GM21381 (cell line): ENCODE measurements around the gene PML.
"Not testable (repeated sequence)": the region's sequence is repeated elsewhere in the genome, so short reads cannot be mapped to it uniquely, and the experiment has no call there.

ENCODE experiments used
- ATAC-seq: cut with Tn5 transposase; IDR thresholded peaks from one replicate; pipeline ENCODE4 v1.9.1; 2021; ENCODE audit warnings: mild to moderate bottlenecking, moderate library complexity; ENCODE audit not compliant: unreplicated experiment

The PML gene

GRCh38 chr15:74053941-74054529, 59.5 kb downstream of the PML start:
- no peak for ATAC-seq

DNA sequence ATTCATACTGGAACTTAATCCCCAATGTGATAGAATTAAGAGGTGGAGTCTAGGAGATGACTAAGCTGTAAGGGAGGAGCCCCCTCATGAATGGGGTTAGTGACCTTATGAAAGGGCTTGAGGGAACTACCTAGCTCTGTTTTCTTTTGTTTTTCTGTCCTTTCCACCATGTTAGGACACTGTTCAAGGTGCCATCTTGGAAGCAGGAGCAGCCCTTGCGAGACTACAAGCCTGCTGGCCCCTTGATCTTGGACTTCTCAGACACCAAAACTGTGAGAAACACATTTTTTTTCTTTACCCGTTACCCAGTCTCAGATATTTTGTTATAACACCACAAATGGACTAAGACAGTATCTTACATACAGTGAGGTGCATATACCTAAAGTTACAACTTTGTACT, 61.3 kb downstream of the PML start:
- ATAC-seq: no peak

GRCh38 chr15:74056330-74056729, 61.8 kb downstream of the PML start:
- ATAC-seq: not testable (repeated sequence)

DNA sequence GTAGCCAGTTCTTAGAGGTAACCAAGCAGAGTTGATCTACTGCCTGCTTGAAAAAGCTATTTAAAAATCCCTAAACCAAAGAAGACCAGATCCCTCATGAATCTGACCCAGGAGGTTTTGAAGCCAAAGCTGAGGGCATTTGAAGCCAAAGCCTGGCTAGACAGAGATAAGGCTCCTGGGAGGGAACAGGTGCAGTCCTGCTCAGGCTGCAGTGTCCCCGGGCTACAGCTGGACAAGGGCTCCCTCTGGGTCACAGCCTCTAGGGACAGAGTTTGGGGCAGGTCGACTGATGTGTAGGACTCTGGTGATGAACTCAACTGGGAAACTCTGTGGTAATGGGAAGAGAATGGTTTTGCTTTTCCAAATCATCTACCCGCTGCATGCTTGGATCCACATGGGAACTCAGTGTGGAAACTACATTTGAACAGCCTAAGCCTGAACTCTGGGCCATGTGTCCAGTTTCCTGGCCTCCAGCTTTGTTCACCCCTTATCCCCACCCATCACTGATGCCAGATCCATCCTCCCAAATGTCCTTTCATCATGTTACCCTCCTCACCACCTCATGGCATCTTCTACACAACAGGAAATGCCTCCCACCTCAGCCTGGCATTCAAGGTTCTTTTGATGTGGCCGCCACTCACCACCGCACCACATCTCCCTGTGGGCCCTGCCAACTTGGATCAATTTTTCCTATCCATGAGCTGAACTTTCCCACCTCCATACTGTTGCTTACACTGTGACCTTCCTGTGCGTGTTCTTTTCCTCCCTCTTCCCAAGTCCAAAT, 64.7 kb downstream of the PML start:
- ATAC-seq: not testable (repeated sequence)

GRCh38 chr15:74060251-74060650, 65.7 kb downstream of the PML start:
- ATAC-seq: no peak

DNA sequence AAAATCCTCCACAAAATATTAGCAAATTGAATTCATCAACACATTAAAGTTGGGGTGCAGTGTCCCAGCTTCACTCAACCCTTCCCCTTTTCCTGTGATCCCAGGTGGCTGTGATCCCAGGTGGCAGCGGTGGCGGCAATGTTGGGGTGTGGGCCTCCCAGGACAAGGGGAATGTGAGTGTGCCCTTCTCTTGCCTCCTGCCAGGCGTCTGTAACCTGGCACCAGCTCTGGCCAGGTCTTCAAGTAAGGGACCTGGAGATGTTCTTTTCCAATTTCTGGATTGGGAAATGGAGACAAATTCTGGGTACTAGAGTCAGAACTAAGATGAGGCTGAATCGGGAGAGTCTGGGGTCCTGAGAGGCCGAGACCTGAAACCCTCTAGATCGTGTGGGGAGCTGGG, 67.7 kb downstream of the PML start:
- no peak for ATAC-seq

DNA sequence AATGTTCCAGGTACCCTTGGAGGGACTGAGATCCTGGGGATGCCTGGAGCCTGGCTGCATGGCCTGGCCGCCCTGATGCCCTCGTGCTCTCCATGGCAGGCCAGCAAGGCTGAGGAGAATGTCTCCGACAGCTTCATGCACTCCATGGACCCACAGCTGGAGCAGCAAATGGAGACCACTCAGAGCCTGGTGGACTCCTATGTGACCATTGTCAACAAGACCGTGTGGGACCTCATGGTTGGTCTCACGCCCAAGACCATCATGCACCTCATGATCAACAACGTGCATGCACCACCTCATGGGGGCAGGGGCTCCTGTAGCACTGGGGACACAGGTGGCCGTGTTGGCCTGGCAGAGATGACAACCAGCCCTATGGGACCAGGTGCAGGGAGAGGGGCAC, 68.2 kb downstream of the PML start:
- ATAC-seq: no peak

DNA sequence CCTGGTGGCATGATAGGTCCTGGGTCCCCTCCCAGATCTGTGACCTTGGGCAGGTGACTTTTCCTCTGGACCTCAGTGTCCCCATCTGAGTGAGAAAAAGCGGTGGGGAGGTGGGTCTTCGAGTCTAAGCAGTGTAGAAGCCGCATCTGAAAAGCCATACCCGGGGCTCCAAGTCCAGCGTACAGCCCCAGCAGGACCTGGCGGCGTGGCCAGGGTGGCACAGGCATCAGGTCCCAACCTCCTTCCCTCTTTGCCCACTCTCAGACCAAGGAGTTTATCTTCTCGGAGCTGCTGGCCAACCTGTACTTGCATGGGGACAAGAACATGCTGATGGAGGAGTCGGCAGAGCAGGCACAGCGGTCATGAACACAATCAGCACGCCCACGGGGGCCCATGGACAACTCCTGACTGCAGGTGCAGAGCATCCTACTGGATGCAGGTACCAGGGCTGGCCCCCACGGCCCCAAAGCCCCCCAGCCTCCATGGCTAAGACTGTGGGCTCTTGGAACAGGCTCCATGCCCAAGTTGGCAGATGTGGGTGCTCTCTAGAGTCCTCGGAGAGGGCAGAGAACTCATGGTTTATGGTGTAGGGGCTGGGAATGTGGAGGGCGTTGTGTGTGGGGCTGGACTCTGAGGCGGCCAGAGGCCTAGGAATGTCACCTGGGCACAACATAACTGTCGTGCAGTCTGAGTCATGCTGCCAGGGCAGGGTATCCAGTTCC, 69.1 kb downstream of the PML start:
- not testable (repeated sequence) for ATAC-seq

GRCh38 chr15:74064183-74064582, 69.7 kb downstream of the PML start:
- not testable (repeated sequence) for ATAC-seq

DNA sequence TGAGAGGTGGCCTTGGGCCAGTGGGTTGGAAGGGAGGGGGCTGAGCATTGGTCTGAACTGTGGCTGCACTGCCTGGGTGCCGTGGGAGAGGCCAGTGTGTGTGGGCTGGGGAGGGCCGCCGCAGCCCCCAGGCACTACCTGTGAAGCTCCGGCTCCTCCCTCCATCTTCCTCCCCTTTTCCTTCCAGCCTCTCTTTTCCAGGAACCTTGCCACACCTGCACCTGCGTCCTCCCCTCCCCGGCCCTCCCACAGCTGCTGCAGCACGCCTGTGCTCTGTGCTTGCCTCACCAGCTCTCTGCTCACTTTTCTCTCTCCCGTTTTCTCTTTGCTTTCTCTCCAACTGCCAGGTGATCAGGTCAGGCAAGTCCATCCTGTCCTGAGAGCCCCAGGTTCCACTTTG, 70.3 kb downstream of the PML start:
- not testable (repeated sequence) for ATAC-seq

DNA sequence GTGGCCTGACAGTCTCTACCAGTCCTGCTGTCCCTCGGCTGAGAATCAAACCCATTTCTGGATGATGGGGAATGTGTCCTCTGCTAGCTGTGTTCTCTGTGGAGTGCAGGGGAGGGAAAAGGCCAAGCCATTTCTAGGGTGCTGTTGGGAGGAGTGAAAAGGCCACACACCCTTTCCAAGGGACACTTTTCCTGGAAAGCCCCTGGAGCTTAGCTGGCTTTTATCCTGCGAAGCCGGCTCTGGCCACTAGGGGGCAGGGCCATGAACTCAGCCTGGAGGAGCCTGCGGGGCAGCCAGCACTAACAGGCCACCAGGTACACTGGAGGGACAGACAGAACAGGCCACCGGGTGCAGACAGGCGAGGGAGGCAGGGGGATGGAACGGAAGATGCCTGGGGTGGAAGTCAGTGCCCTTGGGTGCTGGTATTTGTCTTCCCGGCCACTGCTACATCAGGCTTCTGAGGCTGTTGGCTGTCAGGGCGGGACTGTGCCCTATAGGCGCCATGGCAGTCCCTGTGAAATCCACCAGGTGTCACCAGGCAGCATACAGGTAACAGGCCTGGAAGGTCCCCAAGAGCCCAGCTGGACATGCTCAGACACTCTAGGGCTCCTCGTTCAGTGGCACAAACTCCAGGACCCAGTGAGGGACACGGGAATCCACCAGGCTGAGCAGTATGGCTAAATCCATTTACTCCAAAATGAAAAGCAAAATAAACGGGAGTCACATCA, 71.3 kb downstream of the PML start:
- peak; percentile 65 for ATAC-seq

- not testable (repeated sequence) for ATAC-seq
Measured at GRCh38 chr15:74071645-74072044, 77.1 kb downstream of the PML start.

GRCh38 chr15:74072132-74072531, 77.6 kb downstream of the PML start:
- not testable (repeated sequence) for ATAC-seq

GRCh38 chr15:74072614-74073337, 78.3 kb downstream of the PML start:
- ATAC-seq: not testable (repeated sequence)

DNA sequence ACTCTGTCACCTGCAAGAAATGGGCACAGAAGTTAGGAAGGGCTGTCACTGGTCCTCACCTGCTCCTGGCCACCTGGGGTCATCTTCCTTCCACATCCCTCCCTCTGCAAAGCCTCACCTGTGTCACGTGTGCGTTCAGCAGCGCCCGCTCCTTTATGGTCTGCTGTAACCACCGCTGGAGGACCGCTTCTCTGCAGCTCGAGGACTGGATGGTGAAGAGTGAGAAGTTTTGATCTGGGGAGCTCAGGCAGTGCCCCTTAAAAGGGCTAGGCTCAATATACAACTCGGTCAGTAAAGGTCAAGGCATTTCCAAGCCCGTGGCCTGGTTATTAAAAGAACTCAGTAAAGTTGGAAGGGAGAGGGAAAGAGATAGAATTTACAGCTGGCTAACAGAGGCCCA, 81.3 kb downstream of the PML start:
- not testable (repeated sequence) for ATAC-seq

GRCh38 chr15:74082450-74082849, 87.9 kb downstream of the PML start, which contains the start of gene GOLGA6A:
Gene GOLGA6A (minus strand): TSS chr15:74082550. CDS start chr15:74082509, 41 bp downstream.
- ATAC-seq: not testable (repeated sequence)

- not testable (repeated sequence) for ATAC-seq
Measured at GRCh38 chr15:74094567-74094966, 100.1 kb downstream of the PML start.

DNA sequence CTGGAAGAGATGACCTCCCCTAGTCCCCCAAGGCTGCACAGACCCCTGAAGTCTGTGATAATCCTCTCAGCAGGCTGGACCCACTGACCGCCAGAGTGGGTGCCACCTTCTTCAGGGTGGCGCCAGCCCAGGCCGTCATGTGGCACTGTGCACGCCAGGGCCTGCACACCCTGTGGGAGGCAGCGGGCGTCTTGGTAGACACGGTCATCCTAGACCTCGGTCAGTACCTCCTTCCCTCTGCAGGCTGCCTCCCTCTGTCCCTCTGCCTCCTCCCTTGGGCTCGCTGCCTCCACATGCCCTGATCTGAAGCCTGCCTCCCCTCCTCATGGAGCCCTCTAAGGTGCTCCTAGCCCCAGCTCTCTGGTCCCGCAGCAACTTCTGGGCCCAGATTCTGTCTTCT, 101.1 kb downstream of the PML start:
- not testable (repeated sequence) for ATAC-seq

DNA sequence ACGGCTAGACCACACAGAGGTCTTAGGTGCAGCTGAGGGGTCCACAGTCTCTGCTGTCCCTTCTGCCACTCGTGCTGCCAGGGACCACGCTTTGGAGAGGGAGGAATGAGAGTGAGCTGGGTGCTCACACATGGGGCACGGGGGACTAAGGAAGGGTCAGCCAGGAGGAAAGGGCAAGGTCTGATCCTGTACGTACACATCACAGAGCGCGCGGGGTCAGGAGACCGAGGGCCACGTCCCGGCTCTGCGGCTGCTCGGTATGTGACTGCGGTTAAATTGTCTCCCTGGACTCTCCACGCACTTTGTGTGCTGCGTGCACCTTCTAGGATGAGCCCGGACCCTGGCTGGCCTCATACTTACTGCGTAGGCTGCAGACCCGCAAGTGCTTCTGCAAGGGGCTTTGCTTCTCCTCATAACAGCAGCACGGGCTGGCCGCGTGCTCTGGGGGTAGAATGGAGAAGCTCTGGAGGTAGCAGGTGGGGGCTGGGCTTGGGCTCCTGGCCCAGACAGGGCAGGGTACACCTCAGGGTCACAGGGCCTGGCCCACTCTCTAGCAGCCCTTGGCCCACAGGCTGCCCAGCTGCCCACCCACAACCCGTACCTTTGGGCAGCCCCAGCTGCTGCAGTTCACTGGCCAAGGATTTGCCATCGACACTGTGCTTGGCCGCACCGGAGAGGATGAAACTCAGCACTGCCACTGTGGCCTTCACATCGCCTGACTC, 102.4 kb downstream of the PML start:
- not testable (repeated sequence) for ATAC-seq
